Natural killer cell (primary cell): ENCODE data around the gene ZFP1. TPM values are rescaled to one million over a fixed set of nuclear protein-coding genes. Genes with fewer than 3 reads are reported as not detected.

Experiments
- ATAC-seq, 3 donors: fragments of 150-1000 bp in 2 of 3; fragments of 200-7000 bp in 1 of 3; cut with Tn5 transposase; 1 replicate in 1 of 3; 2 replicates in 2 of 3; pipeline ENCODE4 v1.10.0; 2021; ENCODE audit warnings: mild to moderate bottlenecking in 2 of 3, moderate library complexity in 2 of 3
- DNase-seq, 2 donors: peaks; one replicate each; pipeline versions ENCODE4 v3.0.0 to v3.0.0-alpha.2; 2013 to 2021; ENCODE audit warnings: mixed read lengths in 1 of 2
- H3K27ac ChIP-seq: one replicate; pipeline ENCODE4 v1.5.1; 2013; ENCODE audit warnings: mild to moderate bottlenecking, low read length
- H3K27me3 ChIP-seq: one replicate; pipeline ENCODE4 v1.6.1; 2013; ENCODE audit warnings: low read length; ENCODE audit not compliant: control insufficient read depth, insufficient read depth
- H3K36me3 ChIP-seq: one replicate; pipeline ENCODE4 v1.6.1; 2013; ENCODE audit warnings: low read length; ENCODE audit not compliant: control insufficient read depth, insufficient read depth
- H3K4me1 ChIP-seq: one replicate; pipeline ENCODE4 v1.6.1; 2013; ENCODE audit warnings: low read length; ENCODE audit not compliant: control insufficient read depth, insufficient read depth
- H3K4me3 ChIP-seq: one replicate; pipeline ENCODE4 v1.5.1; 2013; ENCODE audit warnings: low read length
- H3K9me3 ChIP-seq: one replicate; pipeline ENCODE4 v1.6.1; 2013; ENCODE audit warnings: low read length; ENCODE audit not compliant: control insufficient read depth, insufficient read depth
- H3K27ac Mint-ChIP-seq, 2 donors: one replicate each; pipeline ENCODE4 v1.8.0; 2022; ENCODE audit warnings: mild to moderate bottlenecking in 2 of 2, mixed read lengths in 2 of 2, moderate library complexity in 1 of 2
- H3K27me3 Mint-ChIP-seq, 2 donors: one replicate each; pipeline ENCODE4 v1.8.0; 2022; ENCODE audit warnings: low read depth in 2 of 2, mixed read lengths in 2 of 2
- H3K36me3 Mint-ChIP-seq: one replicate; pipeline ENCODE4 v1.8.0; 2022; ENCODE audit warnings: mixed read lengths
- H3K4me1 Mint-ChIP-seq, 2 donors: one replicate each; pipeline ENCODE4 v1.8.0; 2022; ENCODE audit warnings: mixed read lengths in 2 of 2
- H3K4me3 Mint-ChIP-seq: one replicate; pipeline ENCODE4 v1.8.0; 2022; ENCODE audit warnings: mild to moderate bottlenecking, moderate library complexity, mixed read lengths
- H3K9me3 Mint-ChIP-seq, 2 donors: one replicate each; pipeline ENCODE4 v1.8.0; 2022; ENCODE audit warnings: mixed read lengths in 2 of 2
- WGBS: methylation state at CpG from one replicate; pipeline ENCODE4 v1.1.7; 2013; ENCODE audit warnings: missing lambda C conversion rate; ENCODE audit not compliant: insufficient coverage; 5-methylcytosine and 5-hydroxymethylcytosine counted together
- intact Hi-C: fragments of 100-400 bp; cut with micrococcal nuclease; formaldehyde crosslinking; loops from one replicate; pipeline ENCODE4 v1.14.2; 2022
- total RNA-seq, 4 donors: library from RNA; stranded (reverse); fragments of 120-200 nt in 1 of 4; gene quantifications; one replicate each; pipeline versions ENCODE4 v1.2.3 to v1.2.4, GENCODE V29; 2013 to 2022
- TF ChIP-seq, protein P1 (sequence below): fragments of 200-600 bp; IDR thresholded peaks from one replicate; pipeline ENCODE4 v1.8.0; 2022; ENCODE audit warnings: antibody characterized with exemption

Gene ZFP1
- total RNA-seq, 3 donors from 2014 or later (not counting 1 experiment from before 2014, with no cell fraction given): 9.0 to 16.2 (median 14.9) TPM

- H3K9me3 ChIP-seq: no peaks in the 10 kb centered on the region
- no peak overlapping the region for H3K27ac ChIP-seq
- TF ChIP-seq, protein P1, sequence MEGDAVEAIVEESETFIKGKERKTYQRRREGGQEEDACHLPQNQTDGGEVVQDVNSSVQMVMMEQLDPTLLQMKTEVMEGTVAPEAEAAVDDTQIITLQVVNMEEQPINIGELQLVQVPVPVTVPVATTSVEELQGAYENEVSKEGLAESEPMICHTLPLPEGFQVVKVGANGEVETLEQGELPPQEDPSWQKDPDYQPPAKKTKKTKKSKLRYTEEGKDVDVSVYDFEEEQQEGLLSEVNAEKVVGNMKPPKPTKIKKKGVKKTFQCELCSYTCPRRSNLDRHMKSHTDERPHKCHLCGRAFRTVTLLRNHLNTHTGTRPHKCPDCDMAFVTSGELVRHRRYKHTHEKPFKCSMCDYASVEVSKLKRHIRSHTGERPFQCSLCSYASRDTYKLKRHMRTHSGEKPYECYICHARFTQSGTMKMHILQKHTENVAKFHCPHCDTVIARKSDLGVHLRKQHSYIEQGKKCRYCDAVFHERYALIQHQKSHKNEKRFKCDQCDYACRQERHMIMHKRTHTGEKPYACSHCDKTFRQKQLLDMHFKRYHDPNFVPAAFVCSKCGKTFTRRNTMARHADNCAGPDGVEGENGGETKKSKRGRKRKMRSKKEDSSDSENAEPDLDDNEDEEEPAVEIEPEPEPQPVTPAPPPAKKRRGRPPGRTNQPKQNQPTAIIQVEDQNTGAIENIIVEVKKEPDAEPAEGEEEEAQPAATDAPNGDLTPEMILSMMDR: no peak
- no peak overlapping the region for H3K4me3 ChIP-seq
- no peak overlapping the region for H3K27ac Mint-ChIP-seq
- H3K36me3 ChIP-seq: no peaks in the 10 kb centered on the region
- H3K27me3 ChIP-seq: peaks cover 2% of the 10 kb centered on the region
- WGBS: 68% methylated on average over 9 of the region's 9 CpGs
- H3K27me3 Mint-ChIP-seq: peaks cover 20 to 36% of the 10 kb centered on the region in 2 donors
- intact Hi-C loops: loop anchor here (5.0 kb wide), 1 partner anchor 35 kb away; no protein-coding TSS in a partner anchor
- H3K9me3 Mint-ChIP-seq: no peaks in the 10 kb centered on the region
- H3K4me3 Mint-ChIP-seq: no peak overlapping the region
- H3K4me1 Mint-ChIP-seq: no peaks in the 10 kb centered on the region
- no peaks in the 10 kb centered on the region for H3K36me3 Mint-ChIP-seq
- H3K4me1 ChIP-seq: peaks cover 4% of the 10 kb centered on the region
- ATAC-seq: no peak
- no peak for DNase-seq
Measured at GRCh38 chr16:75196836-75197235, 48.5 kb downstream of the ZFP1 start.

GRCh38 chr16:75197522-75198134 lies 49.3 kb downstream of the ZFP1 start:
- Mint-ChIP-seq H3K27me3 (peaks cover 20 to 34% of the 10 kb centered on the region in 2 donors), H3K9me3 (no peaks in the 10 kb centered on the region), H3K4me3 (no peak overlapping the region), H3K27ac (no peak overlapping the region), H3K4me1 (no peaks in the 10 kb centered on the region), H3K36me3 (no peaks in the 10 kb centered on the region)
- H3K27ac ChIP-seq: no peak overlapping the region
- DNase-seq (no peak), ATAC-seq (no peak)
- no peak overlapping the region for H3K4me3 ChIP-seq
- peaks cover 4% of the 10 kb centered on the region for H3K4me1 ChIP-seq
- 39% methylated on average over 14 of the region's 14 CpGs for WGBS
- TF ChIP-seq, protein P1: no peak
- intact Hi-C loops: loop anchor here (5.0 kb wide), 1 partner anchor 35 kb away; no protein-coding TSS in a partner anchor
- H3K9me3 ChIP-seq: no peaks in the 10 kb centered on the region
- H3K36me3 ChIP-seq: no peaks in the 10 kb centered on the region
- peaks cover 2% of the 10 kb centered on the region for H3K27me3 ChIP-seq

DNA sequence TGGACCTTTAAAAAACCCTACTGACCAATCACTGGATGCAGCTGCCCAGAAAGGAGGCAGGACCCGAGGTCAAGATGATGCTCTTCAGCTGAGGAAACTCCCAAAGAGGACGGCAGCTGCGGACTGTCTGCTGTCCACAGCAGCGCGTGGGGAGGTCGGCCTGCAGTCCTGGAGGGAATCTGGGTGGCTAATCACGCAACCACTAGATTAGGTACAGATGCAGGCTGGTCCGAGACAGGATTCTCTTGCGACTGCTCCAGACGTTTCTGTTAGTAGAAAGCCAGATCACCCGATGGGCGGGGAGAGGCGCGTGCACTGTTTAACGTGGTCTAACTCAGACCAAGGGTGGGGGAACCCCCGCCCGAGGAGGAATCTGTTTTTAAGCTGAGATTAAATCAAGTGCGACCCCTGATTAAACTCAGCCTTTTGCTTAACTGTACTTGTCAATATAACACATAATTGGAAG lies 49.8 kb downstream of the ZFP1 start:
- Histone ChIP-seq H3K4me1 (peaks cover 4% of the 10 kb centered on the region), H3K27ac (no peak overlapping the region), H3K9me3 (no peaks in the 10 kb centered on the region), H3K36me3 (no peaks in the 10 kb centered on the region), H3K27me3 (peaks cover 2% of the 10 kb centered on the region), H3K4me3 (no peak overlapping the region)
- ATAC-seq (no peak), DNase-seq (no peak)
- H3K4me3 Mint-ChIP-seq: no peak overlapping the region
- H3K9me3 Mint-ChIP-seq: no peaks in the 10 kb centered on the region
- WGBS: 48% methylated on average over 18 of the region's 18 CpGs
- H3K27ac Mint-ChIP-seq: no peak overlapping the region
- H3K4me1 Mint-ChIP-seq: no peaks in the 10 kb centered on the region
- TF ChIP-seq, protein P1: no peak
- no peaks in the 10 kb centered on the region for H3K36me3 Mint-ChIP-seq
- H3K27me3 Mint-ChIP-seq: peaks cover 20 to 29% of the 10 kb centered on the region in 2 donors
- intact Hi-C loops: loop anchor here (5.0 kb wide), 1 partner anchor 34 kb away; no protein-coding TSS in a partner anchor
